Activated T-cell treated with anti-CD3 and anti-CD28 coated beads, Interleukin-2, amount 50 U/mL, for 48 hours (primary cell): Measurements from ENCODE around the gene HSPA9.
"Not testable (repeated sequence)": the region's sequence is repeated elsewhere in the genome, so short reads cannot be mapped to it uniquely, and the experiment has no call there.

Source experiments
- DNase-seq, 2 experiments: peaks; one replicate each; pipeline ENCODE4 v3.0.0-alpha.2; 2020

Gene HSPA9

GRCh38 chr5:138528208-138528607, 47.0 kb downstream of the HSPA9 start:
- no peak for DNase-seq

GRCh38 chr5:138527170-138527569, 48.0 kb downstream of the HSPA9 start:
- no peak for DNase-seq

DNA sequence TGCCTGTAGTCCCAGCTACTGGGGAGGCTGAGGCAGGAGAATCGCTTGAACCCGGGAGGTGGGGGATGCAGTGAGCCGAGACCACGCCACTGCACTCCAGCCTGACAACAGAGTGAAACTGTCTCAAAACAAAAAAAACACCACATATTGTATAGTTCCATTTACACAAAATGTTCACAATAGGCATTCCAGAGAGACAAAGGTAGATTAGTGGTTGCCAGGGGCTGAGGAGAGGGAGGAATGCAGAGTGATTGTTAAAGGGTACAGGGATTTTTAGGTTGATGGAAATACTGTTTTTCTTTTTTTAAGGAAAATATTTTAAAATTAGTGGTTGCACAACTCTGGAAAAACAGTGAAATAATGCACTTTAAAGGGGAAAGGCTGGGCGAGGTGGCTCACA, 51.8 kb downstream of the HSPA9 start:
- DNase-seq: no peak

DNA sequence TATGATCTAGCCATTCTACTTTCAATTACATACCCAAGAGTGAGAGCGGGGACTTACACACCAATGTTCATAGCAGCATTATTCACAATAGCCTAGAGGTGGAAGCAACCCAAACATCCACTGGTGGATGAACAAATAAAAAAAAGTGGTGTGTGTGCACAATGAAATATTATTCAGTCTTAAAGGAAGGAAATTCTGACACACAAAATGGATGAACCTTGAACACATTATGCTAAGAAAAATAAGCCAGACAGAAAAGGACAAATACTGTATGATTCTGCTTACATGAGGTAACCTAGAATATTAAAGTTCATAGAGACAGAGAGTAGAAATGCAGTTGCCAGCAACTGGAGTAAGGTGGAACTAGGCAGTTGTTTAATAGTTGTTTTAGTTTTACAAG, 54.2 kb downstream of the HSPA9 start:
- DNase-seq: no peak

DNA sequence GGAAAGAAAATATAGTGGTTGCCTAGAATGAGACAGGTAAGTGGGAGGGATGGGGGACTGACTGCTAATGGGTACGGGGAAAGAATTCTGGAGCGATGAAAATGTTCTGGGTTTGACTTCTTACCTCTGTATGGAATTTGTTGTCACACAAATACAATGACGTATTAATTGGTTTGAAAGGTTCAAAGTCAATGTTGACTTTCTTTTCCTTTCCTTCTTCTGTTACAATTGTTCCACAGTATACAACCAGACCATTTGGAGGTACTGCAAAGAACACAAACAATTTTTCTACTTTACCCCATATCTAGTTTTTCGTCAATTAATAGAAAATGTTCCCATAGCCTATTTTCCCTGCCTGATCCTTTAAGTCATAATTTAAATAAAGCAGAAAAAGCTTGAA, 57.8 kb downstream of the HSPA9 start:
- DNase-seq: no peak

DNA sequence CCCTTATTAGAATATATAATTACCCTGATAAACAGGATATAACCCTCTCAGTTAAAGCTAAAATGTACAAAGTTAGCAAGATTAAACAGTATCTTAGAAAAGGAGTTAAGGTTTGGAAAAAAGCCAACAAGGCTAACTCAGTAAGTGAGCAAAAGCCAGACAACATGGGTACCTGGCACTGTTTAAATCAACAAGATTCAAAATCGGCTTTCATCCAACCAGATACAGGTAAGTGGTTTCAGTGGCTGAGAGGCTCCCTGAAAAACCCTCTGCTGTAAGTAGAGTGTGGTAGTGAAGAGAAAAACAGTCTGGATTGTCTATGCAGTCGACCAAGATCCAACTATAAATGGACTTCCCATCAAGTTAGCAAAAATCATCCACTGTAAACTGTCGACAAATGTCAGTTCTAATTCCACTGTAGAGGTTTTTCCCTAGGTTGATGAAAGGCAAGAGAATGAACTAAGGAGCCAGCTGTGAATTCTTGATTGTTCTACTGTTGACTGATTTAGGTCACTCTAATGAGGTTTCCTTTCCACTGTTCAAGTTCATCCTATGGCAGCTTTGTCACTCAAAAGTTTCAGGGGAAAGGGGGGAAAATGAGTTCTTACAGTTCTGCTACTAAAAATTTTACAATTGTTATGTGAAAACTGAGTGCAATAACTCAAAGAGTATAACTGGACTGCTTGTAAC, 59.5 kb downstream of the HSPA9 start:
- DNase-seq: no peak

DNA sequence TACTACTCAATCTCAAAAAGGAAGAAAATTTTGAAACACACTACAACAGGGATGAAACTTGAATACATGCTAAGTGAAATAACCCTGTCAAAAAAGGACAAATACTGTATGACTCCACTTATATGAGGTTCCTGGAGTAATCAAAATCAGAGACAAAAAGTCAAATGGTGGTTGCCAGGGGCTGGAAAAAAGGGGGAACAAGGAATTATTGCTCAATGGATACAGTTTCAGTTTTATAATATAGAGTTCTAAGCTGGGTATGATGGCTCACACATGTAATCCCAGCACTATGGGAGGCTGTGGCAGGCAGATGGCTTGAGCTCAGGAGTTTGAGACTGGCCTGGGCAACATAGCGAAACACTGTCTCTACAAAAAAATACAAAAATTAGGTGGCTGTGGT, 61.2 kb downstream of the HSPA9 start:
- DNase-seq: no peak

- no peak for DNase-seq
These were observed 66.2 kb downstream of the HSPA9 start for GRCh38 chr5:138508958-138509357.

- not testable (repeated sequence) for DNase-seq
These were observed 67.7 kb downstream of the HSPA9 start for GRCh38 chr5:138507485-138507884.

DNA sequence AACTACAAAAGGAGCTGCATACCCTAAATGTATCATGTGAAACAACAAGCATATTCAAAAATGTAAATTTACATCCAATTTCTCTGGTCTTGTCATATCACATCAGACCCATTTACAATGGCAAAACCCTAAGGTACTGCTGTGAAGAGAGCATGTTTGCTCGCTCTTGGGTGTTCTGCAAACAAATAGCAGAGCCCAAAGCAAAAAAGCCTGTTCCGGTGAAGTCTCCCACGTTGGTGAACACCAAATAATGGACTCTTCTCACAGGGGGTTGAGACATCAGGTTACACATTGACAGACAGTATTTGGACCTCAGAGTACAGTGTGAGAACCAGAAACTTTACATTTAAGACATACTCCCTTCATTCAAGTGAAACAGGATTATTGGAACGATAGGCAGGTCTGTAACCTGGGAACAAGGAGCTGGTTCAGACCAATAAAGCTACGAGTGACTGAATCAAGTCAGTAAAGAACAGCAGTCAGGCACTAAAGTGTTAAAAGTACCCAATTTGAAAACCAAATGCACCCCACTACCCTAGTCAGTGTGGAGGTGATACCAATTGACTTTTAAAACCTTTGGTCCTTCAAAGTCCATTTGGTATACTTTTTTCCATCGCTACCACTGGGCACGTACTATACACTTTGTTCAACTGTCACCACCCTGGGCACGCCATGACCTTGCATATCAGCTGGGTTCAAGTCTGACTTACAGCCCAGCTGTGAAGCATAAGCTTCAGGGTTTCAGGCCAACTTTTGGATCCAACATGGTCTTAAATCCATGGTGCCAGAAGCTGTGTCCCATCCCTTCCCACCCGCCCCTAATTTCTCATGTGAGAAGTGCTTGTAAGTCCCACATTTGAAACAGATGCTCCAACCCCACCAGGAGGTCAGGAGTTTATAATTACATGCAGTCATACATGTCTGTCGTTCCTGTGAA, 68.6 kb downstream of the HSPA9 start:
- no peak for DNase-seq

DNA sequence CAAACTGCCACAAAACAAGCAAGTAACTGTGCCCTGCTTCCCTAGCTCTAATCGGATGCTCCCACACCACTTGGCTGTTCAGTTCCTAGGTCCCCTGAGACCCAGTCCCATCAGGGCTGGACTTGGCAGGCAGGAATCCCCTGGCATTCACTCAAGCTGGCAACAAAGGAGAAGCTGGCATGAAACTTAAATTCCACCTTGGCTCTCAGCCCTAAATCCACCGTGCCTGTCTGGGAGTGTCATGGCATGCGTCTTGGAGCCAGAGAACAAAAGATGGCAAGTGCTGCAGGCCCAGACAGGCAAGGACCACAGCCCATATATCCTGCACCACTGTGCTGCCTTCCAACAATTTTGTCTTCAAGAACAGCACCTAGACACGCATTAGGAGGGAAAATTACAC, 70.4 kb downstream of the HSPA9 start:
- DNase-seq: no peak
